IMR-90 (cell line): Measurements from ENCODE around the gene SMIM22.

Experiments used
- CEBPB ChIP-seq: IDR thresholded peaks from 2 replicates; pipeline ENCODE4 v1.6.1; 2012; ENCODE audit warnings: low read depth, low read length, improper control_type of control experiment
- CTCF ChIP-seq: conservative IDR thresholded peaks from 2 replicates; pipeline ENCODE4 v1.5.1; 2012; ENCODE audit warnings: mild to moderate bottlenecking, low read depth, low read length, improper control_type of control experiment
- ELK1 ChIP-seq: fragments of 150-350 bp; IDR thresholded peaks from 2 replicates; pipeline ENCODE4 v1.6.1; 2016; ENCODE audit warnings: low read depth, mild to moderate bottlenecking, low read length, moderate library complexity, borderline replicate concordance
- MAFK ChIP-seq: IDR thresholded peaks from 2 replicates; pipeline ENCODE4 v1.6.1; 2012; ENCODE audit warnings: low read depth, low read length, improper control_type of control experiment
- POLR2A ChIP-seq: IDR thresholded peaks from 2 replicates; pipeline ENCODE4 v1.6.1; 2012; ENCODE audit warnings: mild to moderate bottlenecking, low read depth, low read length
- RAD21 ChIP-seq: IDR thresholded peaks from 2 replicates; pipeline ENCODE4 v1.6.1; 2012; ENCODE audit warnings: low read length, improper control_type of control experiment
- RCOR1 ChIP-seq: IDR thresholded peaks from 2 replicates; pipeline ENCODE4 v1.6.1; 2012; ENCODE audit warnings: mild to moderate bottlenecking, low read length, improper control_type of control experiment; ENCODE audit not compliant: insufficient replicate concordance
- SMC3 ChIP-seq: fragments of 150-350 bp; IDR thresholded peaks from 2 replicates; pipeline ENCODE4 v1.6.1; 2016; ENCODE audit warnings: low read depth, mild to moderate bottlenecking, antibody characterized with exemption, low read length, moderate library complexity
- USF2 ChIP-seq: fragments of 150-350 bp; IDR thresholded peaks from 2 replicates; pipeline ENCODE4 v1.6.1; 2017; ENCODE audit warnings: mild to moderate bottlenecking, antibody characterized with exemption, low read length, low read depth

DNA sequence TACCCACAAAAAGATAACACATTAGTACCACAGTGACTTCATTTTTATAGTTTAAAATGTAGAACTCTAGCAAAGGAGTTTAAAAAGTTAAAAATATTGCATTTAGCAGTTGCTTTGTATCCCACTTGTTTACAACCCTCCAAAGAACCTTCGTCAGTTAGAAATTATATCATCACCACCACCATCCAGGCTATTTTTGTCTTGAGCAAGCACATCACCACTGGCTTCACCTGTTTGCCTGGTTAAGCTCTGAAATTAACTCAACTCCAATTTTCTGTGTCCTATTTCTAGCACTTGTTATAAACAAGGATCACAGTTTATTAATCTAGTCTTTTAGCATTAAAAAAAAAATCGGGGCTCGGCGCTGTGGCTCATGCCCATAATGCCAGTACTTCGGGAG lies 45.8 kb downstream of the SMIM22 start:
- TF ChIP-seq POLR2A (no peak), CTCF (no peak), RCOR1 (no peak), RAD21 (no peak), USF2 (no peak), CEBPB (no peak), MAFK (no peak), ELK1 (no peak), SMC3 (no peak)
